KMS-11 (cell line): Measurements from ENCODE around the gene NT5DC1.

Experiments
- H2AFZ ChIP-seq: fragments of 200-600 bp; sonication (generic); 2 replicates; pipeline ENCODE4 v1.6.1; 2016; ENCODE audit warnings: antibody characterized with exemption, mixed run types, low read depth
- H3K27ac ChIP-seq: fragments of 200-600 bp; sonication (generic); 2 replicates; pipeline ENCODE4 v1.6.1; 2016; ENCODE audit warnings: mild to moderate bottlenecking, mixed run types
- H3K27me3 ChIP-seq: fragments of 200-600 bp; sonication (generic); 2 replicates; pipeline ENCODE4 v1.6.1; 2017; ENCODE audit warnings: mild to moderate bottlenecking, low read depth, mixed run types, moderate library complexity; ENCODE audit not compliant: insufficient read depth
- H3K36me3 ChIP-seq: fragments of 200-600 bp; sonication (generic); 2 replicates; pipeline ENCODE4 v1.6.1; 2017; ENCODE audit warnings: mild to moderate bottlenecking, mixed run types; ENCODE audit not compliant: insufficient read depth
- H3K4me1 ChIP-seq: fragments of 200-600 bp; sonication (generic); 2 replicates; pipeline ENCODE4 v1.6.1; 2016; ENCODE audit warnings: mild to moderate bottlenecking, low read depth, mixed run types; ENCODE audit not compliant: poor library complexity, severe bottlenecking
- H3K4me2 ChIP-seq: fragments of 200-600 bp; sonication (generic); 2 replicates; pipeline ENCODE4 v1.7.0; 2016; ENCODE audit warnings: mild to moderate bottlenecking, mixed run types
- H3K4me3 ChIP-seq: fragments of 200-600 bp; sonication (generic); IDR thresholded peaks from 2 replicates; pipeline ENCODE4 v1.6.1; 2017; ENCODE audit warnings: low read depth, low read length, mixed read lengths; ENCODE audit not compliant: insufficient read depth
- H3K79me2 ChIP-seq: fragments of 200-600 bp; sonication (generic); 2 replicates; pipeline ENCODE4 v1.6.1; 2016; ENCODE audit warnings: low read depth, mixed run types; ENCODE audit not compliant: insufficient read depth
- H3K9ac ChIP-seq: fragments of 200-600 bp; sonication (generic); 2 replicates; pipeline ENCODE4 v1.6.1; 2016; ENCODE audit warnings: mild to moderate bottlenecking, mixed run types
- H4K20me1 ChIP-seq: fragments of 200-600 bp; sonication (generic); 2 replicates; pipeline ENCODE4 v1.6.1; 2016; ENCODE audit warnings: mild to moderate bottlenecking, mixed run types; ENCODE audit not compliant: insufficient read depth
- TF ChIP-seq, protein P1 (sequence below): fragments of 200-600 bp; sonication (generic); conservative IDR thresholded peaks from 2 replicates; pipeline ENCODE4 v1.6.1; 2017; ENCODE audit warnings: low read depth, mild to moderate bottlenecking, antibody characterized with exemption, low read length, moderate library complexity, mixed read lengths

NT5DC1 gene

GRCh38 chr6:116101302-116101718 is 657 bp downstream of the NT5DC1 start:
- TF ChIP-seq, protein P1, sequence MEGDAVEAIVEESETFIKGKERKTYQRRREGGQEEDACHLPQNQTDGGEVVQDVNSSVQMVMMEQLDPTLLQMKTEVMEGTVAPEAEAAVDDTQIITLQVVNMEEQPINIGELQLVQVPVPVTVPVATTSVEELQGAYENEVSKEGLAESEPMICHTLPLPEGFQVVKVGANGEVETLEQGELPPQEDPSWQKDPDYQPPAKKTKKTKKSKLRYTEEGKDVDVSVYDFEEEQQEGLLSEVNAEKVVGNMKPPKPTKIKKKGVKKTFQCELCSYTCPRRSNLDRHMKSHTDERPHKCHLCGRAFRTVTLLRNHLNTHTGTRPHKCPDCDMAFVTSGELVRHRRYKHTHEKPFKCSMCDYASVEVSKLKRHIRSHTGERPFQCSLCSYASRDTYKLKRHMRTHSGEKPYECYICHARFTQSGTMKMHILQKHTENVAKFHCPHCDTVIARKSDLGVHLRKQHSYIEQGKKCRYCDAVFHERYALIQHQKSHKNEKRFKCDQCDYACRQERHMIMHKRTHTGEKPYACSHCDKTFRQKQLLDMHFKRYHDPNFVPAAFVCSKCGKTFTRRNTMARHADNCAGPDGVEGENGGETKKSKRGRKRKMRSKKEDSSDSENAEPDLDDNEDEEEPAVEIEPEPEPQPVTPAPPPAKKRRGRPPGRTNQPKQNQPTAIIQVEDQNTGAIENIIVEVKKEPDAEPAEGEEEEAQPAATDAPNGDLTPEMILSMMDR = no peak
- Histone ChIP-seq H3K4me1 (peaks cover 12% of the 10 kb centered on the region), H3K4me3 (no peak overlapping the region), H3K4me2 (peak overlapping the region; percentile 62), H3K27ac (peak overlapping the region; percentile 86), H2AFZ (peak overlapping the region; percentile 95; the same call in 1 of the 2 replicates), H4K20me1 (no peaks in the 10 kb centered on the region), H3K79me2 (no peaks in the 10 kb centered on the region), H3K36me3 (no peaks in the 10 kb centered on the region), H3K27me3 (no peaks in the 10 kb centered on the region), H3K9ac (peak overlapping the region; percentile 83)

DNA sequence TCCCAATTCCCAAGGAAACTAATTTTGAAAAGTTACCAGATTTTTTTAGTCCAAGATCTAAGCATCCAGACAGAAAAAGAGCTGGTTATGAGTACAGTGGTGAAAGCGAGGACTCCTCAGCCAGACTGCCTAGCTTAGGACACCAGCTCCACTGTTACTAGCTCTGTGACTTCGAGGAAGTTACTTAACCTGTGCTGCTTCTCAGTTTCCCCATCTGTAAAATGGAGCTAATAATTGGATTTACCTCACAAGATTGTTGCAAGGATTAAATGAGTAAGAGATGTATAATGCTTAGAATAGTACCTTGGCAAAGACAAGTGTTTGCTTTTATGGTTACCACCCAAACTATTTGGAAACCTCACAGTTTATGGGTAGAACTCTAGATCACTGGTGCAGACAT is 1.1 kb downstream of the NT5DC1 start:
- H4K20me1 ChIP-seq = no peaks in the 10 kb centered on the region
- no peak overlapping the region for H3K4me3 ChIP-seq
- TF ChIP-seq, protein P1 = no peak
- peaks cover 12% of the 10 kb centered on the region for H3K4me1 ChIP-seq
- no peaks in the 10 kb centered on the region for H3K27me3 ChIP-seq
- no peaks in the 10 kb centered on the region for H3K36me3 ChIP-seq
- H3K27ac ChIP-seq = no peak overlapping the region
- H3K9ac ChIP-seq = peak overlapping the region; percentile 83; the same call in 1 of the 2 replicates
- H3K79me2 ChIP-seq = no peaks in the 10 kb centered on the region
- H2AFZ ChIP-seq = 0 out of 2 replicates have a peak overlapping the region, but pooled peaks have one; percentile 95
- peak overlapping the region; percentile 62 for H3K4me2 ChIP-seq

- Histone ChIP-seq H3K9ac (no peak overlapping the region), H3K79me2 (no peaks in the 10 kb centered on the region), H3K36me3 (no peaks in the 10 kb centered on the region), H4K20me1 (no peaks in the 10 kb centered on the region), H2AFZ (no peak overlapping the region), H3K4me3 (no peak overlapping the region), H3K27ac (no peak overlapping the region), H3K4me1 (peaks cover 12% of the 10 kb centered on the region), H3K4me2 (no peak overlapping the region; the same call in 1 of the 2 replicates), H3K27me3 (no peaks in the 10 kb centered on the region)
- TF ChIP-seq, protein P1 = no peak
Observed at GRCh38 chr6:116102873-116103272, 2.2 kb downstream of the NT5DC1 start.

GRCh38 chr6:116104636-116105035 is 4.0 kb downstream of the NT5DC1 start:
- H2AFZ ChIP-seq = no peak overlapping the region
- H3K36me3 ChIP-seq = no peaks in the 10 kb centered on the region
- H3K4me2 ChIP-seq = no peak overlapping the region
- H3K27ac ChIP-seq = no peak overlapping the region
- H3K27me3 ChIP-seq = no peaks in the 10 kb centered on the region
- TF ChIP-seq, protein P1 = no peak
- H3K4me1 ChIP-seq = peaks cover 12% of the 10 kb centered on the region
- H3K79me2 ChIP-seq = no peaks in the 10 kb centered on the region
- H3K4me3 ChIP-seq = no peak overlapping the region
- H4K20me1 ChIP-seq = no peaks in the 10 kb centered on the region
- no peak overlapping the region for H3K9ac ChIP-seq

DNA sequence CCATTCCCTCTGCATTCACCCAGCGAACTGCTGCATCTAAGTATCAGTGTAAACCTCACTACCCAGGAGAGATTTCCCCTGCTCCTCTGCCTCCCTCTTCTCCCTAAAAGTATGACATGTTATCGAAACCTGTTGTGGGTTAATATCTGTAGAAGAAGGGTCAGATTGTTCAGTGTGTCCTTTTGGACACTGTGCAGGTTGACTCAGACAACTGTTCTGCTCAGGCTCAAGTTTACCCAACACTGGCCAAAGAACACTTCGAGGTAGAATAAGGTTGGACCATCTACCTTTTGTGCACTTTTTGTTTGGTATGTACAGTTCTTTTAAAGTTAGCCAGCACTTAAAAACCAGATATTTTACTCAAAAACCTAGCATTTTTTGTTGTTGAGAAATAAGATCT is 4.6 kb downstream of the NT5DC1 start:
- Histone ChIP-seq H3K4me1 (peaks cover 9% of the 10 kb centered on the region), H3K27me3 (no peaks in the 10 kb centered on the region), H3K4me3 (no peak overlapping the region), H4K20me1 (no peaks in the 10 kb centered on the region), H3K27ac (no peak overlapping the region), H3K79me2 (no peaks in the 10 kb centered on the region), H3K9ac (no peak overlapping the region), H2AFZ (no peak overlapping the region), H3K36me3 (no peaks in the 10 kb centered on the region), H3K4me2 (no peak overlapping the region)
- TF ChIP-seq, protein P1 = no peak
